ENCODE results near the gene UTP3. TPM values are rescaled to one million over a fixed set of nuclear protein-coding genes. Genes with fewer than 3 reads are reported as not detected.
"Not testable (repeated sequence)": the region's sequence is repeated elsewhere in the genome, so short reads cannot be mapped to it uniquely, and the experiment has no call there.

The UTP3 gene
- polyA plus RNA-seq, 6 donors from 2014 or later, result 2.3 to 18.2 (median 13.6) TPM

GRCh38 chr4:70701271-70701670 is 12.9 kb downstream of the UTP3 start:
- Mint-ChIP-seq H3K36me3 (no peaks in the 10 kb centered on the region), H3K27ac (no peak overlapping the region), H3K4me1 (peaks cover 17 to 24% (median 20%) of the 10 kb centered on the region in 3 donors), H3K27me3 (no peaks in the 10 kb centered on the region), H3K4me3 (no peak overlapping the region), H3K9me3 (no peaks in the 10 kb centered on the region)
- ATAC-seq (ENCODE audit: low read depth in 2 of 2), result no peak
- DNase-seq, result no peak

GRCh38 chr4:70702592-70702991 is 14.3 kb downstream of the UTP3 start:
- H3K36me3 Mint-ChIP-seq; DNase-seq; H3K9me3 Mint-ChIP-seq; H3K27me3 Mint-ChIP-seq; ATAC-seq (ENCODE audit: low read depth in 2 of 2): not testable (repeated sequence)
- Mint-ChIP-seq H3K4me3 (peak overlapping the region in 1 of 8 donors; percentile 54), H3K27ac (peak overlapping the region in 1 of 6 donors; percentile 54), H3K4me1 (peaks cover 20 to 25% (median 23%) of the 10 kb centered on the region in 3 donors)

- Mint-ChIP-seq H3K27me3 (no peaks in the 10 kb centered on the region), H3K4me3 (peak overlapping the region; percentile 88 to 98 (median 94)), H3K27ac (peak overlapping the region; percentile 89 to 97 (median 94)), H3K4me1 (peaks cover 20 to 25% (median 23%) of the 10 kb centered on the region in 3 donors), H3K9me3 (no peaks in the 10 kb centered on the region), H3K36me3 (no peaks in the 10 kb centered on the region)
- ATAC-seq (ENCODE audit: low read depth in 2 of 2) (no peak), DNase-seq (no peak)
These were observed 15.4 kb downstream of the UTP3 start for GRCh38 chr4:70703619-70704214.

GRCh38 chr4:70704215-70704930 is 16.0 kb downstream of the UTP3 start:
- peak overlapping the region; percentile 88 to 98 (median 94) for H3K4me3 Mint-ChIP-seq
- no peaks in the 10 kb centered on the region for H3K27me3 Mint-ChIP-seq
- peaks cover 21 to 32% (median 23%) of the 10 kb centered on the region in 3 donors for H3K4me1 Mint-ChIP-seq
- peak; percentile 62 for DNase-seq
- ATAC-seq (ENCODE audit: low read depth in 2 of 2), result peak; percentile 51 to 62
- H3K9me3 Mint-ChIP-seq, result no peaks in the 10 kb centered on the region
- H3K27ac Mint-ChIP-seq, result peak overlapping the region; percentile 89 to 97 (median 94)
- H3K36me3 Mint-ChIP-seq, result no peaks in the 10 kb centered on the region

GRCh38 chr4:70704931-70705182 is 16.5 kb downstream of the UTP3 start:
- peak overlapping the region in 2 of 6 donors; percentile 29 to 89 for H3K27ac Mint-ChIP-seq
- ATAC-seq (ENCODE audit: low read depth in 2 of 2) (no peak), DNase-seq (no peak)
- no peaks in the 10 kb centered on the region for H3K9me3 Mint-ChIP-seq
- H3K27me3 Mint-ChIP-seq, result no peaks in the 10 kb centered on the region
- H3K4me1 Mint-ChIP-seq, result peaks cover 23 to 33% (median 26%) of the 10 kb centered on the region in 3 donors
- H3K36me3 Mint-ChIP-seq, result no peaks in the 10 kb centered on the region
- H3K4me3 Mint-ChIP-seq, result peak overlapping the region in 7 of 8 donors; percentile 40 to 97 (median 91)

- H3K27me3 Mint-ChIP-seq, result no peaks in the 10 kb centered on the region
- DNase-seq, result peak; percentile 76
- H3K27ac Mint-ChIP-seq, result peak overlapping the region; percentile 23 to 94 (median 90)
- ATAC-seq (ENCODE audit: low read depth in 2 of 2), result peak; percentile 69 to 72
- no peaks in the 10 kb centered on the region for H3K36me3 Mint-ChIP-seq
- no peaks in the 10 kb centered on the region for H3K9me3 Mint-ChIP-seq
- peaks cover 23 to 33% (median 27%) of the 10 kb centered on the region in 3 donors for H3K4me1 Mint-ChIP-seq
- H3K4me3 Mint-ChIP-seq, result peak overlapping the region; percentile 88 to 98 (median 94)
These were observed 17.1 kb downstream of the UTP3 start for GRCh38 chr4:70705183-70706043.

- ATAC-seq (ENCODE audit: low read depth in 2 of 2) (no peak), DNase-seq (no peak)
- Mint-ChIP-seq H3K4me3 (peak overlapping the region; percentile 88 to 98 (median 94)), H3K27me3 (no peaks in the 10 kb centered on the region), H3K27ac (peak overlapping the region in 5 of 6 donors; percentile 23 to 94 (median 90)), H3K4me1 (peaks cover 23 to 33% (median 27%) of the 10 kb centered on the region in 3 donors), H3K36me3 (no peaks in the 10 kb centered on the region), H3K9me3 (no peaks in the 10 kb centered on the region)
These were observed 17.7 kb downstream of the UTP3 start for GRCh38 chr4:70706044-70706461.

- Mint-ChIP-seq H3K4me1 (peaks cover 24 to 35% (median 27%) of the 10 kb centered on the region in 3 donors), H3K27me3 (no peaks in the 10 kb centered on the region), H3K36me3 (no peaks in the 10 kb centered on the region), H3K4me3 (peak overlapping the region; percentile 88 to 98 (median 94)), H3K27ac (peak overlapping the region in 5 of 6 donors; percentile 23 to 94 (median 88)), H3K9me3 (no peaks in the 10 kb centered on the region)
- DNase-seq (no peak), ATAC-seq (ENCODE audit: low read depth in 2 of 2) (no peak)
These were observed 18.2 kb downstream of the UTP3 start for GRCh38 chr4:70706516-70706915.

GRCh38 chr4:70709611-70710205 is 21.4 kb downstream of the UTP3 start:
- ATAC-seq (ENCODE audit: low read depth in 2 of 2) (no peak), DNase-seq (no peak)
- Mint-ChIP-seq H3K4me1 (peaks cover 38 to 50% (median 39%) of the 10 kb centered on the region in 3 donors), H3K4me3 (peak overlapping the region in 1 of 8 donors; percentile 53), H3K36me3 (no peaks in the 10 kb centered on the region), H3K9me3 (no peaks in the 10 kb centered on the region), H3K27me3 (no peaks in the 10 kb centered on the region), H3K27ac (peak overlapping the region in 1 of 6 donors; percentile 54)

GRCh38 chr4:70711599-70711998 is 23.3 kb downstream of the UTP3 start:
- DNase-seq, result no peak
- ATAC-seq (ENCODE audit: low read depth in 2 of 2), result no peak
- no peaks in the 10 kb centered on the region for H3K27me3 Mint-ChIP-seq

GRCh38 chr4:70712150-70712549 is 23.8 kb downstream of the UTP3 start:
- Mint-ChIP-seq H3K4me1 (peaks cover 30 to 53% (median 38%) of the 10 kb centered on the region in 3 donors), H3K36me3 (no peaks in the 10 kb centered on the region), H3K27ac (peak overlapping the region in 3 of 6 donors; percentile 40 to 83 (median 80)), H3K27me3 (no peaks in the 10 kb centered on the region), H3K9me3 (no peaks in the 10 kb centered on the region), H3K4me3 (peak overlapping the region in 1 of 8 donors; percentile 26)
- DNase-seq (no peak), ATAC-seq (ENCODE audit: low read depth in 2 of 2) (no peak)

More at GRCh38 chr4:70711599-70711998, 23.3 kb downstream of the UTP3 start:
- Mint-ChIP-seq H3K36me3 (no peaks in the 10 kb centered on the region), H3K27ac (peak overlapping the region in 2 of 6 donors; percentile 80 to 83), H3K9me3 (no peaks in the 10 kb centered on the region), H3K4me3 (peak overlapping the region in 1 of 8 donors; percentile 26), H3K4me1 (peaks cover 30 to 54% (median 37%) of the 10 kb centered on the region in 3 donors)

GRCh38 chr4:70712604-70713452 is 24.5 kb downstream of the UTP3 start:
- no peaks in the 10 kb centered on the region for H3K27me3 Mint-ChIP-seq
- peak overlapping the region in 6 of 8 donors; percentile 16 to 83 (median 72) for H3K4me3 Mint-ChIP-seq
- H3K9me3 Mint-ChIP-seq, result no peaks in the 10 kb centered on the region
- peak overlapping the region; percentile 80 to 100 (median 92) for H3K27ac Mint-ChIP-seq
- peaks cover 35 to 53% (median 43%) of the 10 kb centered on the region in 3 donors for H3K4me1 Mint-ChIP-seq
- no peaks in the 10 kb centered on the region for H3K36me3 Mint-ChIP-seq
- DNase-seq (no peak), ATAC-seq (ENCODE audit: low read depth in 2 of 2) (no peak)
